Measurements from ENCODE around the gene TIRAP. TPM values are rescaled to one million over a fixed set of nuclear protein-coding genes. Genes with fewer than 3 reads are reported as not detected.

The TIRAP gene
- total RNA-seq, result 2.1 and 2.2 TPM in 2 replicates

DNA sequence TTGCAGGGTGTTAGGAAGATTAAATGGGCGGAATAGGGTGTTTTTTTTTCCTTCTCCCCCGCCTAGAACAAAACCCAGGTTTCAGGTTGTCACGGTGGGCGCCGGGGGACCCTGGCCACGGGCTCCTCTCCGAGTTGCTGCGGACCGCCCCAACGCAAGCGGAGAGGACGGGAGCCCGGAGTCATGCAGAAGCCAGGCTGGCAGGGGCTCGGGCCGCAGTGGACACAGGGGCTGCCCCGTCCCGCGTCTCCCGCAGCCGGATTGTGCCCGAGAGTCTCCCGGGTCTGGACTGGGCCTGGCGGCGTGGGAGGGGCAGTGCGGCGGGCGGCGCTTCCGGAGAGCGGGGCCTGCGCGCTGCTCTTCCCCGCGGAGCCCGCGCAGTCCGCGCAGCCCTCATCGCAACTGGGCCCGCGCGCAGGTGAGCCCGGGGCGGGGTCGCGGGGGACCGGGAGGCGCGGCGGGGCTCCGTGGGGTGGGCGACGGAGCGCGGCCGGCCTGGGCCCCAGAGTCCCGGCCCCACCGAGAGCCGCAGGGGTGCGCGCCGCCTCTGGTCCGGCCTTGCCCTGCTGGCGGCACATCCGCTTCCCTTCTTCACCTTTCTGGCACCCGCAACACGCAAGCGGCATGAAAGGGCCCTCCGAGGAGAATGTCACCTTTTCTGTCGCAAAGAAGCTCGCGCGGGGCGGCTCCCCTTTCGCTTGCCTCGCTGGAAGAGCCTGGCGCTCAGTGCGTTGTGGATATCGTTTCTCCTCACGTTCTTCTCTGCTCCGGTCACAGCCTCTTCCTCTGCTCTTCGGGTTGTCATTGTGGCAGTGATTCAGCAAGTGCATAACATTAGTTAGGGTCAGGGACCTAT, at the start of gene TIRAP:
Gene TIRAP (plus strand): TSS at position 358 of the 856 bp plus-strand sequence. CDS start 7,802 bp downstream, outside the sequence.

GRCh38 chr11:126268708-126269579, 13.9 kb upstream of the TIRAP start, which contains the start of the genes FOXRED1 and SRPRA:
Gene FOXRED1 (plus strand): TSS chr11:126269154. CDS start chr11:126269207, 53 bp downstream.
Gene SRPRA (minus strand): TSS chr11:126268895. CDS start chr11:126268804, 91 bp downstream.

GRCh38 chr11:126303623-126304456, 20.9 kb downstream of the TIRAP start, which contains the start of gene DCPS:
Gene DCPS (plus strand): TSS chr11:126304060. CDS start chr11:126304081, 21 bp downstream.

Other genes with a start within 250 kb of the TIRAP start
- 0.90 and 1.2 TPM in 2 replicates for gene CDON, start 220.2 kb upstream of the TIRAP start, total RNA-seq
- 40.1 and 40.7 TPM in 2 replicates for gene RPUSD4, start 71.4 kb upstream of the TIRAP start, total RNA-seq
- gene FAM118B, start 71.3 kb upstream of the TIRAP start, total RNA-seq, result 26.5 and 27.4 TPM in 2 replicates
- gene SRPRA, start 14.2 kb upstream of the TIRAP start, total RNA-seq, result 40.0 and 69.7 TPM in 2 replicates
- gene FOXRED1, start 13.9 kb upstream of the TIRAP start, total RNA-seq, result 8.5 and 15.1 TPM in 2 replicates
- 7.2 and 11.4 TPM in 2 replicates for gene DCPS, start 21.0 kb downstream of the TIRAP start, total RNA-seq
- 19.1 and 20.0 TPM in 2 replicates for gene ST3GAL4, start 72.6 kb downstream of the TIRAP start, total RNA-seq